Activated CD4-positive, alpha-beta T cell treated with anti-CD3 and anti-CD28 coated beads for 4 hours (primary cell): ENCODE data around the gene MAPK12.
"Not testable (repeated sequence)": the region's sequence is repeated elsewhere in the genome, so short reads cannot be mapped to it uniquely, and the experiment has no call there.

Source experiments
- DNase-seq, 2 donors: peaks; one replicate each; pipeline ENCODE4 v3.0.0-alpha.2; 2020

The MAPK12 gene

GRCh38 chr22:50209893-50210292 is 51.6 kb downstream of the MAPK12 start:
- DNase-seq = peak; percentile 64 to 73

GRCh38 chr22:50208939-50209892 is 52.3 kb downstream of the MAPK12 start:
- DNase-seq = no peak

GRCh38 chr22:50208430-50208938 is 53.0 kb downstream of the MAPK12 start:
- no peak for DNase-seq

- no peak for DNase-seq
These were observed 53.9 kb downstream of the MAPK12 start for GRCh38 chr22:50207383-50208140.

GRCh38 chr22:50206599-50206998 is 54.9 kb downstream of the MAPK12 start:
- DNase-seq = no peak

GRCh38 chr22:50205781-50206569 is 55.5 kb downstream of the MAPK12 start:
- DNase-seq = no peak

GRCh38 chr22:50204998-50205397 is 56.5 kb downstream of the MAPK12 start:
- DNase-seq = not testable (repeated sequence)

- no peak for DNase-seq
These were observed 56.9 kb downstream of the MAPK12 start for GRCh38 chr22:50204571-50204970.

GRCh38 chr22:50203288-50203687 is 58.2 kb downstream of the MAPK12 start:
- no peak for DNase-seq
